BE2C (cell line): Measurements from ENCODE around the gene NRN1L.

Experiments used
- DNase-seq: peaks from one replicate; pipeline ENCODE4 v3.0.0-alpha.2; 2020
- H3K27me3 ChIP-seq: fragments of 250-450 bp; sonication (Bioruptor Pico); 2 replicates; pipeline ENCODE4 v1.5.1; 2020; ENCODE audit warnings: mild to moderate bottlenecking
- H3K36me3 ChIP-seq: fragments of 250-450 bp; sonication (Bioruptor Pico); 2 replicates; pipeline ENCODE4 v1.5.1; 2020; ENCODE audit warnings: mild to moderate bottlenecking
- H3K4me1 ChIP-seq: fragments of 250-450 bp; sonication (Bioruptor Pico); 2 replicates; pipeline ENCODE4 v1.5.1; 2020
- H3K4me3 ChIP-seq: 2 replicates; pipeline ENCODE4 v1.5.1; 2011; ENCODE audit warnings: low read depth, low read length
- H3K9me3 ChIP-seq: fragments of 250-450 bp; sonication (Bioruptor Pico); 2 replicates; pipeline ENCODE4 v1.5.1; 2020
- TF ChIP-seq, protein P1 (sequence below): IDR thresholded peaks from 2 replicates; pipeline ENCODE4 v1.5.1; 2012; ENCODE audit warnings: mild to moderate bottlenecking, low read depth, low read length

The NRN1L gene

DNA sequence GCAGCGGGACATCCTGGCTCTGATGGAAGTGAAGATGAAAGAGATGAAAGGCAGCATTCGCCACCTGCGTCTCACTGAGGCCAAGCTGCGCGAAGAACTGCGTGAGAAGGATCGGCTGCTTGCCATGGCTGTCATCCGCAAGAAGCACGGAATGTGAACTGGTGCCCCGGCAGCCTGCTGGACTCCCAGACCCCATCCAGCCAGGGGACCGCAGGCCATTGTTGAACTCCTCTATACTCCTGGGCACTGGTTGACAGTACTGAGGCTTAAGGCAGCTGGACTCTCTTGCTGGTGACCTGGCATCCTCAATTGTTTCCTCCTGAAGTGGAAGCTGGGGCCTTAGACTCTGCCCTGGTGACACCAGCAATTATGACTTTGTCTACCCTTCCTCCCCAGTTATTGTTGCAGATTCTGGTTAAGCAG is 41.3 kb upstream of the NRN1L start:
- TF ChIP-seq, protein P1, sequence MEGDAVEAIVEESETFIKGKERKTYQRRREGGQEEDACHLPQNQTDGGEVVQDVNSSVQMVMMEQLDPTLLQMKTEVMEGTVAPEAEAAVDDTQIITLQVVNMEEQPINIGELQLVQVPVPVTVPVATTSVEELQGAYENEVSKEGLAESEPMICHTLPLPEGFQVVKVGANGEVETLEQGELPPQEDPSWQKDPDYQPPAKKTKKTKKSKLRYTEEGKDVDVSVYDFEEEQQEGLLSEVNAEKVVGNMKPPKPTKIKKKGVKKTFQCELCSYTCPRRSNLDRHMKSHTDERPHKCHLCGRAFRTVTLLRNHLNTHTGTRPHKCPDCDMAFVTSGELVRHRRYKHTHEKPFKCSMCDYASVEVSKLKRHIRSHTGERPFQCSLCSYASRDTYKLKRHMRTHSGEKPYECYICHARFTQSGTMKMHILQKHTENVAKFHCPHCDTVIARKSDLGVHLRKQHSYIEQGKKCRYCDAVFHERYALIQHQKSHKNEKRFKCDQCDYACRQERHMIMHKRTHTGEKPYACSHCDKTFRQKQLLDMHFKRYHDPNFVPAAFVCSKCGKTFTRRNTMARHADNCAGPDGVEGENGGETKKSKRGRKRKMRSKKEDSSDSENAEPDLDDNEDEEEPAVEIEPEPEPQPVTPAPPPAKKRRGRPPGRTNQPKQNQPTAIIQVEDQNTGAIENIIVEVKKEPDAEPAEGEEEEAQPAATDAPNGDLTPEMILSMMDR, result no peak
- no peaks in the 10 kb centered on the region for H3K27me3 ChIP-seq
- DNase-seq, result peak; percentile 26
- H3K4me1 ChIP-seq, result no peaks in the 10 kb centered on the region
- no peaks in the 10 kb centered on the region; the same call in 1 of the 2 replicates for H3K36me3 ChIP-seq
- H3K9me3 ChIP-seq, result no peaks in the 10 kb centered on the region
- H3K4me3 ChIP-seq, result peak overlapping the region; percentile 92

DNA sequence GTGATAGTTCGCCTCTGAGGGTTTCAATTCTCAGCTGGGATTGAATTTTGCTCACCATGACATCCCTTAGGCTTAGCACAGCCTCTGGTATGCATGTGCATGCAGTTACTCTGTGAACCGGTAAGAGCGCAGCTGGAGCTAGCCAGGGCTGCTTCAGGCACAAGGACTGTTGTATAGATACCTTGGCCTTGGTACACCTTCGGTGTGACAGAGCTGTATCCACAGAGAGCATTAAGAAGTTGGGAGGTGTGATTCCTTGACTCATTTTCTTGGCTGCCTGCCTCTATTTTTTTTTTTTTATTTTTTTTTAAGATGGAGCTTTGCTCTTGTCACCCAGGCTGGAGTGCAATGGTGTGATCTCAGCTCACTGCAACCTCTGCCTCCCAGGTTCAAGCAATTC is 40.2 kb upstream of the NRN1L start:
- DNase-seq, result peak; percentile 49

DNA sequence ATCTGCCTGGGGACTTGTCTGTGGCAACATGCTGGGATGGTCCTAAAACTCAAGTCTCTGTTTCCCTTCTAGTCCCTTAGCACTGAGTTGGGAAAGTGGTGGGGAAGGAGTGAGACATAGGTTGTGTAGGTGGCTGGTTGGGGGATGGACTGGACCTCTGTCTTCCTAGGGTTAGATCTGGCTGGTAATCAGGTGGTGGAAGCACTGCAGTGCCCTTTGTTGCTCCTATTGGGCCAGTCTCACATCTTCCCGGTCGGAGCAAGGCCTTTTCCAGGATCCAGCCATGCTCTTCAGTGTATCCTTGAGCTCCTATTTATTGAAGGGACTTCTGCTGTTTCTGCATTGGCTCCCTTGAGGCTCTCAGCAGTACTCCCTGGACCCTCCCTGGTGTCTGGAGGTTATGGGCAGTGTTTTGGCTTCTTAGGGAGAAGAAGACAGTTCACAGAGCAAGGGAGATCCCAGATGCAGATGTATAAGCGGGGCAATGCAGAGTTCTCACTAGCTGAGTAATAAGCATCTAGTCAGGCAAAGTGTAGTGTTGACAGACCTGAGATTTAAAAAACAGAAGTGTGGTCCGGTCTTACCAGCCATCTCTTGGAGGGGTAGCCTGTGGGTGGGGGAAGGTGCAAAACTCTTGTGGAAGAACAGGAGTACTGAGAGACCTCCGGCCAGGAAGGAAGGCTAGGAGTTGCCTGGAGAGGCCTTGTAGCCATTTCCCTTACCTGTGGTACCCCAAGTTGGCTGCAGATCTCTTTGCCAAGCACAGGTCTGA is 39.2 kb upstream of the NRN1L start:
- Histone ChIP-seq H3K4me3 (peak overlapping the region; percentile 96), H3K36me3 (peaks cover 5% of the 10 kb centered on the region; the same call in 1 of the 2 replicates), H3K27me3 (no peaks in the 10 kb centered on the region), H3K4me1 (no peaks in the 10 kb centered on the region), H3K9me3 (no peaks in the 10 kb centered on the region)
- no peak for DNase-seq
- TF ChIP-seq, protein P1, result no peak

More for the DNA sequence above, 40.2 kb upstream of the NRN1L start:
- Histone ChIP-seq H3K9me3 (no peaks in the 10 kb centered on the region), H3K36me3 (peaks cover 5% of the 10 kb centered on the region; the same call in 1 of the 2 replicates), H3K4me3 (peak overlapping the region; percentile 92), H3K4me1 (no peaks in the 10 kb centered on the region), H3K27me3 (no peaks in the 10 kb centered on the region)
- TF ChIP-seq, protein P1, result peak; percentile 25; the same call in 1 of the 2 replicates

DNA sequence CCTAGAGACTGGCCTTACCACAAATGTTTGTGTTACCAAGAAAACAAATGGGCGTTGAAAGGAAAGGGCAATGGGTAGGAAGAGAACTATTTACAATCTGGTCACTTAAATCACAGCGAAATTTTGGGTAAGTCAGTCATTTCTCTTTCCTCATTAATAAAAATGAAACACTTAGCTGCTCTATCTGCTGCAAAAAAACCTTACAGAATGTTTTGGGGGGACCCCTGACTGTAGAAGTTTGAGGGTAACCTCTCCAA is 38.7 kb upstream of the NRN1L start:
- H3K27me3 ChIP-seq, result no peaks in the 10 kb centered on the region
- DNase-seq, result no peak
- peak overlapping the region; percentile 96 for H3K4me3 ChIP-seq
- TF ChIP-seq, protein P1, result no peak
- H3K36me3 ChIP-seq, result peaks cover 5% of the 10 kb centered on the region; the same call in 1 of the 2 replicates
- H3K4me1 ChIP-seq, result no peaks in the 10 kb centered on the region
- H3K9me3 ChIP-seq, result no peaks in the 10 kb centered on the region

DNA sequence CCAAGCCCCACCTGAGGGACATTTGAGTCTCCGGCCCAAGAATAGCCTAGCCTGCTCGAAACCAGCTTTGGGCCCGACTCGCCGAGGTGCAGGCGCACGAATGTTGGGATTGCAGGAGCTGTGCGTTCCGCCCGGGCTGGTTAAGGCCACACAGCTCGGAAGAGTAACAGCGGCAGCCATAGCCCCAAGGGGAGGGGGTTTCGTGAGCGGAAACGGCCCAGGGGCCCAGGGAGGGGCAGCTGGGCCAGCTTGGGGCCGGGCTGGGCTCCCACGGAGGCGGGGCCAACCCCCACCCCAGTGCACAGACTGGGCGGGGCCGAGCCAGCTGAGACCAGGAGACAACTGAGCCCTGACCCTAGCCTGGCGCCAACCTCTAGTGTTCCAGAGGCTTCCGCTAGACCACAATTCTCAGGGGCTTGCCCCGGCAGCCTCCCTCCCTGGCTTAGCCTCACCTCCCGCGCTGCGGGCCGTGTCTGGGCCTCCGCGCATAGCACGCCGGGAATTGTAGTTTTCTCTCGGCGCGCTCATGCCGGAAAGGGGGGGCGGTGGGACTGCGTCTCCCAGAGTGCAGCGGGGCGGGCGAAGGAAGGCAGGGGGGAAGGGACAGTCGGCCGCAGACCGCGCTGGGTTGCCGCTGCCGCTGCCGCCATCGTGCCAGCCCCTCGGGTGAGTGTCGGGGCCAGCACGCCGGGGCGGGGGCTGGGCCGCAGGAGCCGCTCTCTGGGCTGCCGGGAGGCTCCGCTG is 38.2 kb upstream of the NRN1L start, which contains the start of gene NUTF2:
TSS of gene NUTF2 (plus strand) at position 614 of the 744 bp plus-strand sequence. CDS start 18,198 bp downstream, outside the sequence.
- H3K9me3 ChIP-seq, result no peaks in the 10 kb centered on the region
- H3K36me3 ChIP-seq, result peaks cover 5% of the 10 kb centered on the region; the same call in 1 of the 2 replicates
- no peaks in the 10 kb centered on the region for H3K4me1 ChIP-seq
- DNase-seq, result peak; percentile 98
- H3K27me3 ChIP-seq, result no peaks in the 10 kb centered on the region
- TF ChIP-seq, protein P1, result no peak
- H3K4me3 ChIP-seq, result peak within 1 kb of the TSS; percentile 96
